HepG2 (cell line): ENCODE data around the gene LAMTOR1. TPM values are rescaled to one million over a fixed set of nuclear protein-coding genes. Genes with fewer than 3 reads are reported as not detected.
A peak's percentile ranks its signal among the peaks of the same experiment; 100 is the strongest.

Experiments
- ELF3 ChIP-seq: IDR thresholded peaks from 2 replicates; pipeline ENCODE4 v1.6.1; 2016; ENCODE audit warnings: missing genetic modification reagents, missing compliant biosample characterization
- GABPB1 ChIP-seq: IDR thresholded peaks from 2 replicates; pipeline ENCODE4 v1.6.1; 2016; ENCODE audit warnings: mild to moderate bottlenecking, missing genetic modification reagents, moderate library complexity, missing compliant biosample characterization
- POLR2A ChIP-seq, 2 experiments: IDR thresholded peaks; 2 replicates each; pipeline ENCODE4 v1.6.1; 2011; ENCODE audit warnings: low read depth in 2 of 2, low read length in 2 of 2, mild to moderate bottlenecking in 1 of 2, moderate library complexity in 1 of 2; ENCODE audit not compliant: insufficient read depth in 1 of 2
- SAP130 ChIP-seq: IDR thresholded peaks from 2 replicates; pipeline ENCODE4 v1.6.1; 2016; ENCODE audit warnings: low read depth
- SMC3 ChIP-seq: IDR thresholded peaks from 2 replicates; pipeline ENCODE4 v1.6.1; 2011; ENCODE audit warnings: low read length, improper control_type of control experiment
- SOX6 ChIP-seq, 2 experiments: fragments of 450-650 bp in 1 of 2; sonication (generic) in 1 of 2; formaldehyde crosslinking in 1 of 2; IDR thresholded peaks; 2 replicates each; pipeline versions ENCODE4 v1.4.0 to v1.6.1; 2017 to 2020; ENCODE audit warnings: antibody characterized with exemption in 1 of 2, mild to moderate bottlenecking in 1 of 2, missing genetic modification reagents in 1 of 2
- ZNF530 ChIP-seq: sonication (generic); formaldehyde crosslinking; IDR thresholded peaks from 2 replicates; pipeline ENCODE4 v1.5.0; 2020; ENCODE audit warnings: low read depth, mild to moderate bottlenecking, missing genetic modification reagents
- polyA plus RNA-seq, 8 experiments: library from polyadenylated mRNA; depleted of rRNA in 3 of 8; stranded (reverse) in 7 of 8; unstranded in 1 of 8; fragments of >200 nt; fragmentation: Illumina TruSeq in 4 of 8; extraction: Trizol in 4 of 8; gene quantifications; 2 replicates each; pipeline versions ENCODE4 v1.2.1 to v1.2.3, GENCODE V29; 2011 to 2016; ENCODE audit warnings: low read depth in 4 of 8, missing spikeins in 1 of 8, mixed read lengths in 1 of 8; ENCODE audit not compliant: insufficient read depth in 1 of 8
- total RNA-seq, 5 experiments: library from RNA; depleted of rRNA; stranded (reverse); fragments of >200 nt; fragmentation: Illumina TruSeq; extraction: Trizol; gene quantifications; 2 replicates each; pipeline ENCODE4 v1.2.3, GENCODE V29; 2016; ENCODE audit warnings: low read depth in 1 of 5
- TF ChIP-seq, protein P1 (sequence below): IDR thresholded peaks from 2 replicates; pipeline ENCODE4 v1.4.0; 2020; ENCODE audit warnings: mild to moderate bottlenecking, missing genetic modification reagents
- TF ChIP-seq, protein P2 (sequence below): sonication (generic); formaldehyde crosslinking; conservative IDR thresholded peaks from 2 replicates; pipeline ENCODE4 v1.8.0; 2022; ENCODE audit warnings: mild to moderate bottlenecking, moderate library complexity, missing genetic modification reagents
- TF ChIP-seq, protein P3 (sequence below), 2 experiments: sonication (generic) in 1 of 2; formaldehyde crosslinking in 1 of 2; IDR thresholded peaks; 2 replicates each; pipeline versions ENCODE4 v1.4.0 to v1.6.1; 2018 to 2020; ENCODE audit warnings: missing genetic modification reagents in 2 of 2, borderline replicate concordance in 1 of 2, low read depth in 1 of 2, mild to moderate bottlenecking in 1 of 2, missing biosample characterization in 1 of 2

Gene LAMTOR1
- total and polyA plus RNA-seq, 2 of the 13 experiments (the other 11 are each of a cell fraction or from before 2014, with no cell fraction given) = 60.4 to 66.0 TPM

DNA sequence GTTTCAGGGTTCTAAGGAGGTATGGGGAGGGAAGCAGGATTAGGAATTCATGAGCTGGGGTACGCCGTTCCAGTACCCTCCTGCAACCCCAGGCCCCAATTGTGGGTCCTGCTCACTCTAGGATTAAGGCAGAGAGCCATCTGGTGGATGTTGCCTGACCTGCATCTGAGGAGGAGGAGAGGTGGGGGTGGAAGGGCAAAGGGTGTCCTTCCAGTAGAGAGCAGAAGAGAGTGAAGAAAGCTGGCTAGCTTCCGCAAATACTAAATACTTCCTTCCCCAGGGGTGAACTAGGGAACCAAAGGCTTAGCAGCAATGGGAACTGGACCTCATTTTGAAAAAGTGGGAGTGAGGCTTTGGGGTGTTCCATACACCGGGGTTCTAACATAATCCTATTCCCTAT lies 11.8 kb downstream of the LAMTOR1 start (continued):
- TF ChIP-seq SOX6 (IDR thresholded peaks at IDR 0.05) (no peak), SOX6 (CRISPR knock-in tag; IDR thresholded peaks at IDR 0.05) (no peak), ELF3 (CRISPR knock-in tag) (0 out of 2 replicates have a peak, but pooled peaks have one; percentile 9), SMC3 (peak; percentile 91), ZNF530 (CRISPR knock-in tag) (no peak), POLR2A (IDR thresholded peaks at IDR 0.05; ENCODE audit: insufficient read depth in 1 of 2, low read depth in 2 of 2, low read length in 2 of 2) (peak in 1 of 2 experiments; percentile 20; a peak in 1 of 4 replicates), SAP130 (0 out of 2 replicates have a peak, but pooled peaks have one; percentile 26), GABPB1 (CRISPR knock-in tag) (no peak)
- TF ChIP-seq, protein P1, sequence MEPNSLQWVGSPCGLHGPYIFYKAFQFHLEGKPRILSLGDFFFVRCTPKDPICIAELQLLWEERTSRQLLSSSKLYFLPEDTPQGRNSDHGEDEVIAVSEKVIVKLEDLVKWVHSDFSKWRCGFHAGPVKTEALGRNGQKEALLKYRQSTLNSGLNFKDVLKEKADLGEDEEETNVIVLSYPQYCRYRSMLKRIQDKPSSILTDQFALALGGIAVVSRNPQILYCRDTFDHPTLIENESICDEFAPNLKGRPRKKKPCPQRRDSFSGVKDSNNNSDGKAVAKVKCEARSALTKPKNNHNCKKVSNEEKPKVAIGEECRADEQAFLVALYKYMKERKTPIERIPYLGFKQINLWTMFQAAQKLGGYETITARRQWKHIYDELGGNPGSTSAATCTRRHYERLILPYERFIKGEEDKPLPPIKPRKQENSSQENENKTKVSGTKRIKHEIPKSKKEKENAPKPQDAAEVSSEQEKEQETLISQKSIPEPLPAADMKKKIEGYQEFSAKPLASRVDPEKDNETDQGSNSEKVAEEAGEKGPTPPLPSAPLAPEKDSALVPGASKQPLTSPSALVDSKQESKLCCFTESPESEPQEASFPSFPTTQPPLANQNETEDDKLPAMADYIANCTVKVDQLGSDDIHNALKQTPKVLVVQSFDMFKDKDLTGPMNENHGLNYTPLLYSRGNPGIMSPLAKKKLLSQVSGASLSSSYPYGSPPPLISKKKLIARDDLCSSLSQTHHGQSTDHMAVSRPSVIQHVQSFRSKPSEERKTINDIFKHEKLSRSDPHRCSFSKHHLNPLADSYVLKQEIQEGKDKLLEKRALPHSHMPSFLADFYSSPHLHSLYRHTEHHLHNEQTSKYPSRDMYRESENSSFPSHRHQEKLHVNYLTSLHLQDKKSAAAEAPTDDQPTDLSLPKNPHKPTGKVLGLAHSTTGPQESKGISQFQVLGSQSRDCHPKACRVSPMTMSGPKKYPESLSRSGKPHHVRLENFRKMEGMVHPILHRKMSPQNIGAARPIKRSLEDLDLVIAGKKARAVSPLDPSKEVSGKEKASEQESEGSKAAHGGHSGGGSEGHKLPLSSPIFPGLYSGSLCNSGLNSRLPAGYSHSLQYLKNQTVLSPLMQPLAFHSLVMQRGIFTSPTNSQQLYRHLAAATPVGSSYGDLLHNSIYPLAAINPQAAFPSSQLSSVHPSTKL (CRISPR knock-in tag) = no peak
- TF ChIP-seq, protein P2, sequence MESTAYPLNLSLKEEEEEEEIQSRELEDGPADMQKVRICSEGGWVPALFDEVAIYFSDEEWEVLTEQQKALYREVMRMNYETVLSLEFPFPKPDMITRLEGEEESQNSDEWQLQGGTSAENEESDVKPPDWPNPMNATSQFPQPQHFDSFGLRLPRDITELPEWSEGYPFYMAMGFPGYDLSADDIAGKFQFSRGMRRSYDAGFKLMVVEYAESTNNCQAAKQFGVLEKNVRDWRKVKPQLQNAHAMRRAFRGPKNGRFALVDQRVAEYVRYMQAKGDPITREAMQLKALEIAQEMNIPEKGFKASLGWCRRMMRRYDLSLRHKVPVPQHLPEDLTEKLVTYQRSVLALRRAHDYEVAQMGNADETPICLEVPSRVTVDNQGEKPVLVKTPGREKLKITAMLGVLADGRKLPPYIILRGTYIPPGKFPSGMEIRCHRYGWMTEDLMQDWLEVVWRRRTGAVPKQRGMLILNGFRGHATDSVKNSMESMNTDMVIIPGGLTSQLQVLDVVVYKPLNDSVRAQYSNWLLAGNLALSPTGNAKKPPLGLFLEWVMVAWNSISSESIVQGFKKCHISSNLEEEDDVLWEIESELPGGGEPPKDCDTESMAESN (CRISPR knock-in tag) = no peak; the same call in 1 of the 2 replicates
- TF ChIP-seq, protein P3, sequence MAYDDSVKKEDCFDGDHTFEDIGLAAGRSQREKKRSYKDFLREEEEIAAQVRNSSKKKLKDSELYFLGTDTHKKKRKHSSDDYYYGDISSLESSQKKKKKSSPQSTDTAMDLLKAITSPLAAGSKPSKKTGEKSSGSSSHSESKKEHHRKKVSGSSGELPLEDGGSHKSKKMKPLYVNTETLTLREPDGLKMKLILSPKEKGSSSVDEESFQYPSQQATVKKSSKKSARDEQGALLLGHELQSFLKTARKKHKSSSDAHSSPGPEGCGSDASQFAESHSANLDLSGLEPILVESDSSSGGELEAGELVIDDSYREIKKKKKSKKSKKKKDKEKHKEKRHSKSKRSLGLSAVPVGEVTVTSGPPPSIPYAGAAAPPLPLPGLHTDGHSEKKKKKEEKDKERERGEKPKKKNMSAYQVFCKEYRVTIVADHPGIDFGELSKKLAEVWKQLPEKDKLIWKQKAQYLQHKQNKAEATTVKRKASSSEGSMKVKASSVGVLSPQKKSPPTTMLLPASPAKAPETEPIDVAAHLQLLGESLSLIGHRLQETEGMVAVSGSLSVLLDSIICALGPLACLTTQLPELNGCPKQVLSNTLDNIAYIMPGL (CRISPR knock-in tag; IDR thresholded peaks at IDR 0.05; ENCODE audit: borderline replicate concordance in 1 of 2, low read depth in 1 of 2) = peak in 1 of 2 experiments; percentile 52; a peak in 1 of 4 replicates
